ENCODE data around the gene SHANK2. TPM values are rescaled to one million over a fixed set of nuclear protein-coding genes. Genes with fewer than 3 reads are reported as not detected.

SHANK2 gene
- not detected in 2 replicates for total RNA-seq

- intact Hi-C loops (cut with micrococcal nuclease) = no loop called here
Observed at GRCh38 chr11:71252269-71252769, at the start of gene SHANK2. Gene SHANK2 (minus strand): TSS chr11:71252577. CDS start chr11:71147326, 105,251 bp downstream.

- intact Hi-C loops (cut with micrococcal nuclease) = no loop called here
Observed at GRCh38 chr11:71301858-71302533, 49.6 kb upstream of the SHANK2 start.

GRCh38 chr11:71301046-71301857, 48.9 kb upstream of the SHANK2 start:
- intact Hi-C loops (cut with micrococcal nuclease) = no loop called here

- intact Hi-C loops (cut with micrococcal nuclease) = no loop called here
Observed at GRCh38 chr11:71300187-71300586, 47.8 kb upstream of the SHANK2 start.

- intact Hi-C loops (cut with micrococcal nuclease) = no loop called here
Observed at GRCh38 chr11:71298761-71299181, 46.4 kb upstream of the SHANK2 start.

- intact Hi-C loops (cut with micrococcal nuclease) = no loop called here
Observed at GRCh38 chr11:71298016-71298550, 45.7 kb upstream of the SHANK2 start.

- intact Hi-C loops (cut with micrococcal nuclease) = no loop called here
Observed at GRCh38 chr11:71294846-71295600, 42.6 kb upstream of the SHANK2 start.

GRCh38 chr11:71293961-71294782, 41.8 kb upstream of the SHANK2 start:
- intact Hi-C loops (cut with micrococcal nuclease) = no loop called here

GRCh38 chr11:71286701-71287643, 34.6 kb upstream of the SHANK2 start:
- intact Hi-C loops (cut with micrococcal nuclease) = no loop called here

- intact Hi-C loops (cut with micrococcal nuclease) = no loop called here
Observed at GRCh38 chr11:71285111-71285510, 32.7 kb upstream of the SHANK2 start.

GRCh38 chr11:71284525-71285092, 32.2 kb upstream of the SHANK2 start:
- intact Hi-C loops (cut with micrococcal nuclease) = no loop called here

- intact Hi-C loops (cut with micrococcal nuclease) = no loop called here
Observed at GRCh38 chr11:71283971-71284441, 31.6 kb upstream of the SHANK2 start.

- intact Hi-C loops (cut with micrococcal nuclease) = no loop called here
Observed at GRCh38 chr11:71282581-71283351, 30.4 kb upstream of the SHANK2 start.

GRCh38 chr11:71281831-71282230, 29.5 kb upstream of the SHANK2 start:
- intact Hi-C loops (cut with micrococcal nuclease) = no loop called here

- intact Hi-C loops (cut with micrococcal nuclease) = no loop called here
Observed at GRCh38 chr11:71281204-71281603, 28.8 kb upstream of the SHANK2 start.

GRCh38 chr11:71279916-71280645, 27.7 kb upstream of the SHANK2 start:
- intact Hi-C loops (cut with micrococcal nuclease) = no loop called here

GRCh38 chr11:71272161-71272560, 19.8 kb upstream of the SHANK2 start:
- intact Hi-C loops (cut with micrococcal nuclease) = no loop called here

All from T-helper 2 cell treated with Interferon-gamma antibody and Interleukin-4, amounts not matched to agents 100 ng/mL and 5 ng/mL, for 36 hours (primary cell).